GM06990 (cell line): ENCODE results near the gene DPP10.

Experiments used
- DNase-seq: peaks from one replicate; pipeline ENCODE4 v3.0.0-alpha.2; 2011; ENCODE audit not compliant: insufficient read length; ENCODE audit errors: extremely low read depth
- H3K27me3 ChIP-seq: replicated peaks from 2 replicates; pipeline ENCODE4 v1.6.0; 2011; ENCODE audit warnings: low read length; ENCODE audit not compliant: control insufficient read depth, insufficient read depth
- H3K36me3 ChIP-seq: 2 replicates; pipeline ENCODE4 v1.5.1; 2011; ENCODE audit warnings: low read length; ENCODE audit not compliant: control insufficient read depth, insufficient read depth
- H3K4me3 ChIP-seq: replicated peaks from 2 replicates; pipeline ENCODE4 v1.5.1; 2011; ENCODE audit warnings: low read depth, mild to moderate bottlenecking, control low read depth, low read length
- CTCF ChIP-seq: IDR thresholded peaks from 2 replicates; pipeline ENCODE4 v1.5.1; 2011; ENCODE audit warnings: low read length, control low read depth, mild to moderate bottlenecking, inconsistent platforms; ENCODE audit not compliant: insufficient read depth, poor library complexity, severe bottlenecking

Gene DPP10

GRCh38 chr2:114925296-114926255 lies 483.1 kb downstream of the DPP10 start:
- Histone ChIP-seq H3K27me3 (no peaks in the 10 kb centered on the region), H3K36me3 (no peaks in the 10 kb centered on the region), H3K4me3 (no peak overlapping the region)
- no peak for DNase-seq
- no peak for TF ChIP-seq CTCF

GRCh38 chr2:114926303-114926702 lies 483.9 kb downstream of the DPP10 start:
- H3K36me3 ChIP-seq: no peaks in the 10 kb centered on the region
- H3K4me3 ChIP-seq: no peak overlapping the region
- H3K27me3 ChIP-seq: no peaks in the 10 kb centered on the region
- no peak for DNase-seq
- TF ChIP-seq CTCF: no peak

DNA sequence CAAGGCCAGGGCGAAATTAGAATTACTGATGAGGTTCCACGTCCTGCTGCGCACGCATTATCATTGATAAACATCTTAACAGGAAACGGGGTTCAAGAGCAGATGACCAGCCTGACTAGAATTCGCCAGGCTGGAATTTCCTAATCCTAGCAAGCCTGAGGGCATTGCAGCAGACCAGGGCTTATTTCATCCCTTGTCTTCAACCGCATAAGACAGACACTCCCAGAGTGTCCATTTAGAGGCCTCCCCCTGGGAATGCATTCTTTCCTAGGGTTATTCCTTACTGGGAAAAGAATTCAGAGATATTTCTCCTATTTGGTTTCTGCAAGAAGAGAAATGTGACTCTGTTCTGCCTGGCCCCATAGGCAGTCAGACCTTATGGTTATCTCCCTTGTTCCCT lies 486.8 kb downstream of the DPP10 start:
- DNase-seq: no peak
- H3K36me3 ChIP-seq: no peaks in the 10 kb centered on the region
- no peak for TF ChIP-seq CTCF
- H3K27me3 ChIP-seq: no peaks in the 10 kb centered on the region
- H3K4me3 ChIP-seq: no peak overlapping the region

- H3K4me3 ChIP-seq: no peak overlapping the region
- H3K36me3 ChIP-seq: no peaks in the 10 kb centered on the region
- H3K27me3 ChIP-seq: no peaks in the 10 kb centered on the region
- TF ChIP-seq CTCF: no peak
- no peak for DNase-seq
These were observed 491.3 kb downstream of the DPP10 start for GRCh38 chr2:114933671-114934241.

DNA sequence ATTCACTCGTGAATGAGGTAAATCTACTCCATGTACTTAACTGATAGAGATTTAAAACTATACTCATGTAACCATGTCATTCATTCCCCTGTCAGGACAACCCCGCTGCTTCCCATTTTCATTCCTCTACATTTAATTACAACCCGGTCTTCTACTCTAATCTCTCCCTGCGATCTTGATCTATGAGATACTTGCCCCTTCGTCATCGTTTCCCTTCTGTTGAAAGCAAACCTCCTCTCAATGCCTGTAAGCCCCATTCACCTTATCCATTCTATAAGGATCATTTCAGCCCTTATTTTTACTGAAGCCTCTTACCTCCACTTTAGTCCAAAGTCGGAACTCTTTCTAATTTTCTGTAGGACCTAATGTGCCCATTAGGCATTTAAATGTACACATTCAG lies 492.6 kb downstream of the DPP10 start:
- Histone ChIP-seq H3K36me3 (no peaks in the 10 kb centered on the region), H3K4me3 (no peak overlapping the region), H3K27me3 (no peaks in the 10 kb centered on the region)
- DNase-seq: no peak
- TF ChIP-seq CTCF: no peak
